DOHH2 (cell line): ENCODE data around the gene HSF2BP.
A peak's percentile ranks its signal among the peaks of the same experiment; 100 is the strongest.

ENCODE experiments used
- H3F3A ChIP-seq: fragments of 200-600 bp; sonication (generic), shearing (Covaris generic); 2 replicates; pipeline ENCODE4 v1.6.0; 2016; ENCODE audit warnings: antibody characterized with exemption, mild to moderate bottlenecking; ENCODE audit not compliant: control insufficient read depth, insufficient read depth
- H3K27ac ChIP-seq: fragments of 200-600 bp; sonication (generic); 2 replicates; pipeline ENCODE4 v1.5.1; 2014; ENCODE audit warnings: low read depth, mild to moderate bottlenecking, low read length, moderate library complexity
- H3K27me3 ChIP-seq: fragments of 200-600 bp; sonication (generic); 2 replicates; pipeline ENCODE4 v1.6.1; 2014; ENCODE audit warnings: mild to moderate bottlenecking, low read length, mixed read lengths; ENCODE audit not compliant: control insufficient read depth
- H3K36me3 ChIP-seq: fragments of 200-600 bp; sonication (generic); 2 replicates; pipeline ENCODE4 v1.6.1; 2014; ENCODE audit warnings: mild to moderate bottlenecking, low read length, moderate library complexity, mixed read lengths; ENCODE audit not compliant: control insufficient read depth
- H3K4me1 ChIP-seq: fragments of 200-600 bp; sonication (generic); 2 replicates; pipeline ENCODE4 v1.6.1; 2014; ENCODE audit warnings: mild to moderate bottlenecking, low read length, mixed read lengths; ENCODE audit not compliant: control insufficient read depth
- H3K4me2 ChIP-seq: fragments of 200-600 bp; sonication (generic); 2 replicates; pipeline ENCODE4 v1.6.0; 2014; ENCODE audit warnings: mild to moderate bottlenecking, low read length, moderate library complexity
- H3K4me3 ChIP-seq: fragments of 200-600 bp; sonication (generic); 2 replicates; pipeline ENCODE4 v1.5.1; 2014; ENCODE audit warnings: mild to moderate bottlenecking, low read length, mixed read lengths
- H3K79me2 ChIP-seq: fragments of 200-600 bp; sonication (generic); 2 replicates; pipeline ENCODE4 v1.6.1; 2014; ENCODE audit warnings: mild to moderate bottlenecking, low read length, mixed read lengths; ENCODE audit not compliant: control insufficient read depth
- H3K9me2 ChIP-seq: fragments of 200-600 bp; sonication (generic); replicated peaks from 2 replicates; pipeline ENCODE4 v1.6.1; 2014; ENCODE audit warnings: mild to moderate bottlenecking, low read length, mixed read lengths; ENCODE audit not compliant: control insufficient read depth
- H3K9me3 ChIP-seq: fragments of 200-600 bp; sonication (generic); 2 replicates; pipeline ENCODE4 v1.6.1; 2014; ENCODE audit warnings: antibody characterized with exemption, low read length, mixed read lengths; ENCODE audit not compliant: control insufficient read depth, insufficient read depth
- H4K20me1 ChIP-seq: fragments of 200-600 bp; sonication (generic); 2 replicates; pipeline ENCODE4 v1.6.0; 2014; ENCODE audit warnings: low read depth, mild to moderate bottlenecking, antibody characterized with exemption, low read length, moderate library complexity; ENCODE audit not compliant: control insufficient read depth, insufficient read depth
- EZH2phosphoT487 ChIP-seq: fragments of 200-600 bp; sonication (generic); IDR thresholded peaks from 2 replicates; pipeline ENCODE4 v1.6.1; 2017; ENCODE audit warnings: borderline replicate concordance, mild to moderate bottlenecking, antibody characterized with exemption, low read length, moderate library complexity, mixed read lengths
- TF ChIP-seq, protein P1 (sequence below): fragments of 200-600 bp; sonication (generic); IDR thresholded peaks from one replicate; pipeline ENCODE4 v1.5.1; 2014; ENCODE audit warnings: antibody characterized with exemption, mild to moderate bottlenecking, low read depth, low read length; ENCODE audit not compliant: poor library complexity, severe bottlenecking

The HSF2BP gene

DNA sequence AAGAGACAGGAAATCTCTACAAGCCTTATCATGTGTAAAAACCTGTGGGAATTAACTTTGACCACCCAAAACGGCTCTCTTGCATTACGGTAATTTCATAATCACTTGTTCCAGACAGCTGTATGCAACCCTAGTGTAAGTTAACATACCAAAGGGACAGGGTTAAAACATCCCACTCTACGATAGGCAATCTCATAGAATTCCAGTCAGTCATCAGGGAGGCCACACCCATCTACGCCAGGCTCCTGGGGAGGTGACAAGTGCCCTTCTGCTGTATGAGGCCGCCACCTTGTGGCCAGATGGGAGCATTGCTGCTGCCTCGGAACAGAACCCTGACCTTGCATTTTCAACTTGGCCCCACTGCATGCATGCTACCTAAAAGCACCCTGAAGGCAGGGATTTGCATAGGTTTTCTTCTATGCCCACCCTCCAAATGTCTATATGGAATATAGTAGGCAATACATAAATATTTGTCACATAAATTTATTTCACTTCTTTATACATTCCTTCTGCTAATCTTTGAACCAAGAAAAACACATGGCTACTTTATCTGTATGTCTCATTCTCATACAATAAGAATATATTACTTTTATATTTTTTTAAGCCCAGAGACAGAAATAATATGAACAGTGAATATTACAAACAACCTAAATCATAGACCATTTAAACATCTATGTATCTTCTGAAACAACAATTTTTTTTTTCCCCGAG lies 12.6 kb downstream of the HSF2BP start:
- Histone ChIP-seq H3F3A (no peaks in the 10 kb centered on the region), H3K9me3 (no peaks in the 10 kb centered on the region), H3K4me2 (peak overlapping the region; percentile 61), H3K27me3 (no peaks in the 10 kb centered on the region), H3K27ac (no peak overlapping the region), H3K9me2 (no peaks in the 10 kb centered on the region), H3K4me1 (peaks cover 15% of the 10 kb centered on the region), H3K4me3 (peak overlapping the region; percentile 29), H4K20me1 (no peaks in the 10 kb centered on the region), H3K36me3 (no peaks in the 10 kb centered on the region), H3K79me2 (no peaks in the 10 kb centered on the region)
- TF ChIP-seq, protein P1, sequence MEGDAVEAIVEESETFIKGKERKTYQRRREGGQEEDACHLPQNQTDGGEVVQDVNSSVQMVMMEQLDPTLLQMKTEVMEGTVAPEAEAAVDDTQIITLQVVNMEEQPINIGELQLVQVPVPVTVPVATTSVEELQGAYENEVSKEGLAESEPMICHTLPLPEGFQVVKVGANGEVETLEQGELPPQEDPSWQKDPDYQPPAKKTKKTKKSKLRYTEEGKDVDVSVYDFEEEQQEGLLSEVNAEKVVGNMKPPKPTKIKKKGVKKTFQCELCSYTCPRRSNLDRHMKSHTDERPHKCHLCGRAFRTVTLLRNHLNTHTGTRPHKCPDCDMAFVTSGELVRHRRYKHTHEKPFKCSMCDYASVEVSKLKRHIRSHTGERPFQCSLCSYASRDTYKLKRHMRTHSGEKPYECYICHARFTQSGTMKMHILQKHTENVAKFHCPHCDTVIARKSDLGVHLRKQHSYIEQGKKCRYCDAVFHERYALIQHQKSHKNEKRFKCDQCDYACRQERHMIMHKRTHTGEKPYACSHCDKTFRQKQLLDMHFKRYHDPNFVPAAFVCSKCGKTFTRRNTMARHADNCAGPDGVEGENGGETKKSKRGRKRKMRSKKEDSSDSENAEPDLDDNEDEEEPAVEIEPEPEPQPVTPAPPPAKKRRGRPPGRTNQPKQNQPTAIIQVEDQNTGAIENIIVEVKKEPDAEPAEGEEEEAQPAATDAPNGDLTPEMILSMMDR = peak; percentile 99
- TF ChIP-seq EZH2phosphoT487 = no peak

DNA sequence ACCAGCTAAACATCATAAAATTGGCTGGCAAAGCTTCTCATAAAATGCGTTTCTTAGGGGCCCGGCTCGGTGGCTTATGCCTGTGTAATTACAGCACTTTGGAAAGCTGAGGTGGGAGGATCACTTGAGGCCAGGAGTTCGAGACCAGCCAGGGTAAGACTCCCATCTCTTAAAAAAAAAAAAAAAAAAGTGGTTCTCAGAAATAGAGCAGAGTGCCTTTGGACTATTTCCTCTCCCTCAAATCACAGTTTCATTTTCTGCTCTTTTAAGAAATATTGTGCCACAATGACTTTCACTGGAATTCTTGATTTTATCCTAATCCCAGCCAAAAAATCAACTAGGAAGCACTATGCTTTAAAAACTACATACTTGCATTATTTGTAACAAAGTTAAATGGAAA lies 13.3 kb downstream of the HSF2BP start:
- peak overlapping the region; percentile 29 for H3K4me3 ChIP-seq
- H3K27ac ChIP-seq = no peak overlapping the region
- H4K20me1 ChIP-seq = no peaks in the 10 kb centered on the region
- H3K4me2 ChIP-seq = peak overlapping the region; percentile 61
- no peaks in the 10 kb centered on the region for H3K79me2 ChIP-seq
- H3K4me1 ChIP-seq = peaks cover 15% of the 10 kb centered on the region
- H3K36me3 ChIP-seq = no peaks in the 10 kb centered on the region
- no peaks in the 10 kb centered on the region for H3K9me3 ChIP-seq
- no peaks in the 10 kb centered on the region for H3K9me2 ChIP-seq
- TF ChIP-seq, protein P1 = no peak
- TF ChIP-seq EZH2phosphoT487 = no peak
- H3K27me3 ChIP-seq = no peaks in the 10 kb centered on the region
- H3F3A ChIP-seq = no peaks in the 10 kb centered on the region

DNA sequence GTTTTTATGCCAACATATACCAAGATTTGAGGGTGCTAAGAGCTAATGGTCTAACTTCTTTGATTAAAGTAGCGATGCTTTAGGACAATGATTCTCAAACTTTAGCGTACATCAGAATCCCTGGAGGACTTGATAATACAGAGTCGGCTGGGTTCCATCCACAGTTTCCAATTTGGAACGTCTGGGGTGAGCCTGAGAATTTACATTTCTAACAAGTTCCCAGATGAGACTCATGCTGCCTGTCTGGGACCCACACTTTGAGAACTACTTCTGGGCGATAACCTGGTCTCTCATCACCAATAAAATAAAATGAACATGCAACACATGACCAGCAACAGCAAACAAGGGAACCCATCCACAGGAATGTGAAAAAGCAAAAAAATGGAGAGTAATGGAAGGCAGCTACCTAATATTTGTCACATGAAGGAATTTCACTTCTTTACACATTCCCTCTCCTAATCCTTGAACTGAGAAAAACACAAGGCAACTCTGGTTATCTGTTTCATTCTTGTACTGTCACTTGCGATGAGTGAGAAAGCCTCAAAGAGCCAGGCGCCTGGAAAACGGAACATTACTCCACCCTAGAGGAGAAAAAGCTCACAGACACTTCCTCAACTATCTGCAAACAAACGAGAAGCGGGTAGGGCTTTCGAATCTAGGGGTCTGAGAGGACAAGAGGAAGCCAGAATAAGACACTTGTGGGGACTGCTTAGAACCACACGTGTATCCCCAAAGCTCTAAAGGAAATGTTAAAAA lies 14.0 kb downstream of the HSF2BP start:
- Histone ChIP-seq H3K4me2 (peak overlapping the region; percentile 61), H3K27ac (no peak overlapping the region), H3K79me2 (no peaks in the 10 kb centered on the region), H3K9me3 (no peaks in the 10 kb centered on the region), H3K4me3 (peak overlapping the region; percentile 29; the same call in 1 of the 2 replicates), H4K20me1 (no peaks in the 10 kb centered on the region), H3F3A (no peaks in the 10 kb centered on the region), H3K36me3 (no peaks in the 10 kb centered on the region), H3K9me2 (no peaks in the 10 kb centered on the region), H3K4me1 (peaks cover 15% of the 10 kb centered on the region), H3K27me3 (no peaks in the 10 kb centered on the region)
- TF ChIP-seq EZH2phosphoT487 = no peak
- TF ChIP-seq, protein P1 = peak; percentile 31
